Nephron progenitor cell (in vitro differentiated cells): ENCODE data around the gene MEGF9.
A peak's percentile ranks its signal among the peaks of the same experiment; 100 is the strongest.

Source experiments
- DNase-seq: peaks from one replicate; pipeline ENCODE4 v3.0.0; 2021
- H3K27ac Mint-ChIP-seq: 2 replicates; pipeline ENCODE4 v1.8.0; 2021; ENCODE audit warnings: mild to moderate bottlenecking, moderate library complexity, mixed read lengths
- H3K27me3 Mint-ChIP-seq: 2 replicates; pipeline ENCODE4 v1.8.0; 2021; ENCODE audit warnings: mild to moderate bottlenecking, low read depth, mixed read lengths; ENCODE audit not compliant: poor library complexity
- H3K36me3 Mint-ChIP-seq: 2 replicates; pipeline ENCODE4 v1.8.0; 2021; ENCODE audit warnings: low read depth, mixed read lengths
- H3K4me1 Mint-ChIP-seq: 2 replicates; pipeline ENCODE4 v1.8.0; 2021; ENCODE audit warnings: mixed read lengths
- H3K4me3 Mint-ChIP-seq: 2 replicates; pipeline ENCODE4 v1.8.0; 2021; ENCODE audit warnings: mild to moderate bottlenecking, moderate library complexity, mixed read lengths
- H3K9me3 Mint-ChIP-seq: 2 replicates; pipeline ENCODE4 v1.8.0; 2021; ENCODE audit warnings: mild to moderate bottlenecking, moderate library complexity, mixed read lengths
- CTCF ChIP-seq: fragments of 200-600 bp; sonication (generic); IDR thresholded peaks from 2 replicates; pipeline ENCODE4 v1.5.0; 2021; ENCODE audit warnings: antibody characterized with exemption

Gene MEGF9

GRCh38 chr9:120574473-120574872, 139.8 kb downstream of the MEGF9 start:
- no peak for DNase-seq
- Mint-ChIP-seq H3K27ac (peak overlapping the region; percentile 9), H3K4me3 (no peak overlapping the region), H3K9me3 (no peaks in the 10 kb centered on the region), H3K4me1 (peaks cover 20% of the 10 kb centered on the region), H3K36me3 (peaks cover 38% of the 10 kb centered on the region), H3K27me3 (no peaks in the 10 kb centered on the region)
- TF ChIP-seq CTCF, result no peak

- DNase-seq, result no peak
- Mint-ChIP-seq H3K9me3 (no peaks in the 10 kb centered on the region), H3K27ac (no peak overlapping the region), H3K27me3 (no peaks in the 10 kb centered on the region), H3K36me3 (peaks cover 51% of the 10 kb centered on the region), H3K4me1 (peaks cover 5% of the 10 kb centered on the region), H3K4me3 (no peak overlapping the region)
- no peak for TF ChIP-seq CTCF
Measured at GRCh38 chr9:120572472-120572871, 141.8 kb downstream of the MEGF9 start.

GRCh38 chr9:120571443-120572257, 142.6 kb downstream of the MEGF9 start:
- no peaks in the 10 kb centered on the region for H3K4me1 Mint-ChIP-seq
- no peak for DNase-seq
- peaks cover 46% of the 10 kb centered on the region for H3K36me3 Mint-ChIP-seq
- no peaks in the 10 kb centered on the region for H3K9me3 Mint-ChIP-seq
- no peak overlapping the region for H3K4me3 Mint-ChIP-seq
- peak overlapping the region; percentile 37 for H3K27ac Mint-ChIP-seq
- TF ChIP-seq CTCF, result no peak
- no peaks in the 10 kb centered on the region for H3K27me3 Mint-ChIP-seq

GRCh38 chr9:120570296-120570695, 144.0 kb downstream of the MEGF9 start:
- DNase-seq, result no peak
- Mint-ChIP-seq H3K9me3 (no peaks in the 10 kb centered on the region), H3K36me3 (peaks cover 46% of the 10 kb centered on the region), H3K27ac (no peak overlapping the region), H3K27me3 (no peaks in the 10 kb centered on the region), H3K4me1 (no peaks in the 10 kb centered on the region), H3K4me3 (no peak overlapping the region)
- TF ChIP-seq CTCF, result no peak

GRCh38 chr9:120569556-120569955, 144.7 kb downstream of the MEGF9 start:
- H3K4me1 Mint-ChIP-seq, result no peaks in the 10 kb centered on the region
- peaks cover 54% of the 10 kb centered on the region for H3K36me3 Mint-ChIP-seq
- H3K27me3 Mint-ChIP-seq, result no peaks in the 10 kb centered on the region
- TF ChIP-seq CTCF, result no peak
- no peak for DNase-seq
- H3K9me3 Mint-ChIP-seq, result no peaks in the 10 kb centered on the region
- no peak overlapping the region for H3K4me3 Mint-ChIP-seq
- H3K27ac Mint-ChIP-seq, result no peak overlapping the region

GRCh38 chr9:120568816-120569215, 145.5 kb downstream of the MEGF9 start:
- Mint-ChIP-seq H3K4me3 (no peak overlapping the region), H3K4me1 (no peaks in the 10 kb centered on the region), H3K27me3 (no peaks in the 10 kb centered on the region), H3K36me3 (peaks cover 55% of the 10 kb centered on the region), H3K27ac (no peak overlapping the region), H3K9me3 (no peaks in the 10 kb centered on the region)
- no peak for DNase-seq
- no peak for TF ChIP-seq CTCF
